KOPT-K1 (cell line): ENCODE results near the gene CYP4X1.
"Not testable (repeated sequence)": the region's sequence is repeated elsewhere in the genome, so short reads cannot be mapped to it uniquely, and the experiment has no call there.

Experiments
- H3K27ac ChIP-seq: fragments of 200-600 bp; sonication (generic); 2 replicates; pipeline ENCODE4 v1.5.1; 2016; ENCODE audit warnings: antibody characterized with exemption, mild to moderate bottlenecking, low read depth, low read length; ENCODE audit not compliant: poor library complexity, severe bottlenecking
- H3K36me3 ChIP-seq: fragments of 200-600 bp; sonication (generic); 2 replicates; pipeline ENCODE4 v1.5.1; 2017; ENCODE audit warnings: antibody characterized with exemption, mild to moderate bottlenecking, low read length, moderate library complexity; ENCODE audit not compliant: insufficient read depth
- H3K9me3 ChIP-seq: fragments of 200-600 bp; sonication (generic); 2 replicates; pipeline ENCODE4 v1.5.1; 2017; ENCODE audit warnings: antibody characterized with exemption, low read length, mild to moderate bottlenecking; ENCODE audit not compliant: insufficient read depth, poor library complexity, severe bottlenecking

The CYP4X1 gene, protein sequence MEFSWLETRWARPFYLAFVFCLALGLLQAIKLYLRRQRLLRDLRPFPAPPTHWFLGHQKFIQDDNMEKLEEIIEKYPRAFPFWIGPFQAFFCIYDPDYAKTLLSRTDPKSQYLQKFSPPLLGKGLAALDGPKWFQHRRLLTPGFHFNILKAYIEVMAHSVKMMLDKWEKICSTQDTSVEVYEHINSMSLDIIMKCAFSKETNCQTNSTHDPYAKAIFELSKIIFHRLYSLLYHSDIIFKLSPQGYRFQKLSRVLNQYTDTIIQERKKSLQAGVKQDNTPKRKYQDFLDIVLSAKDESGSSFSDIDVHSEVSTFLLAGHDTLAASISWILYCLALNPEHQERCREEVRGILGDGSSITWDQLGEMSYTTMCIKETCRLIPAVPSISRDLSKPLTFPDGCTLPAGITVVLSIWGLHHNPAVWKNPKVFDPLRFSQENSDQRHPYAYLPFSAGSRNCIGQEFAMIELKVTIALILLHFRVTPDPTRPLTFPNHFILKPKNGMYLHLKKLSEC

DNA sequence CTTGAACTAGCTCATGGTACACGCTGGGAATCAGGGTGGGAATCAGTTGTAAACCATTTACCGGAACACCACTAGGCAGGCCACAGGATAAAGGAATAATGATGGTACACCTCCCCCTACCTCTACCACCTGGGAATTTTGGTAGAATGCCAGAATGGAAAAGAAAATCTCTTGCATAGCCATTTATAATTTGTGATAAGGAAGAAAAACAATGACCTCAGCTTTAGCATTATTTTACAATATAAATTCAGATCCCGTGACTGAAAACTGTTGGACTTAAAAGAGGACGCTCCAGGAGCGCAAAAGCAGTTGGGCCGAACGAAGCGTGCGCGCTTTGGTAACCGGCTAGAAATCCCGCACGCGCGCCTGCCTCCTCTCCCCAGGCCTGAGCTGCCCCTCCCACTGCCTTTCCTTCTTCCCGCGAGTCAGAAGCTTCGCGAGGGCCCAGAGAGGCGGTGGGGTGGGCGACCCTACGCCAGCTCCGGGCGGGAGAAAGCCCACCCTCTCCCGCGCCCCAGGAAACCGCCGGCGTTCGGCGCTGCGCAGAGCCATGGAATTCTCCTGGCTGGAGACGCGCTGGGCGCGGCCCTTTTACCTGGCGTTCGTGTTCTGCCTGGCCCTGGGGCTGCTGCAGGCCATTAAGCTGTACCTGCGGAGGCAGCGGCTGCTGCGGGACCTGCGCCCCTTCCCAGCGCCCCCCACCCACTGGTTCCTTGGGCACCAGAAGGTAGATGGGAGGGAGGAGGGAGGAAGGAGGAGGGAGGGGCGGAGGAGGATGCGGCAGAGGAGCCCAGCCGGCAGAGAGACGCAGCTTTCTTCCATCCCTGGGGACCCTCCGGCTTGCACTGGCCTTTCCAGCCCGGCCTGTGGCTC lies at the start of gene CYP4X1:
Gene CYP4X1, plus strand, starts transcription at position 402 of the 873 bp plus-strand sequence. Its CDS starts 149 bp downstream, at position 551.
- H3K9me3 ChIP-seq = no peaks in the 10 kb centered on the region
- H3K27ac ChIP-seq = no peak within 1 kb of the TSS
- H3K36me3 ChIP-seq = no peaks in the 10 kb centered on the region

- H3K27ac ChIP-seq = no peak overlapping the region
- no peaks in the 10 kb centered on the region for H3K9me3 ChIP-seq
- no peaks in the 10 kb centered on the region for H3K36me3 ChIP-seq
Measured at GRCh38 chr1:46983166-46983829, 40.2 kb upstream of the CYP4X1 start.

DNA sequence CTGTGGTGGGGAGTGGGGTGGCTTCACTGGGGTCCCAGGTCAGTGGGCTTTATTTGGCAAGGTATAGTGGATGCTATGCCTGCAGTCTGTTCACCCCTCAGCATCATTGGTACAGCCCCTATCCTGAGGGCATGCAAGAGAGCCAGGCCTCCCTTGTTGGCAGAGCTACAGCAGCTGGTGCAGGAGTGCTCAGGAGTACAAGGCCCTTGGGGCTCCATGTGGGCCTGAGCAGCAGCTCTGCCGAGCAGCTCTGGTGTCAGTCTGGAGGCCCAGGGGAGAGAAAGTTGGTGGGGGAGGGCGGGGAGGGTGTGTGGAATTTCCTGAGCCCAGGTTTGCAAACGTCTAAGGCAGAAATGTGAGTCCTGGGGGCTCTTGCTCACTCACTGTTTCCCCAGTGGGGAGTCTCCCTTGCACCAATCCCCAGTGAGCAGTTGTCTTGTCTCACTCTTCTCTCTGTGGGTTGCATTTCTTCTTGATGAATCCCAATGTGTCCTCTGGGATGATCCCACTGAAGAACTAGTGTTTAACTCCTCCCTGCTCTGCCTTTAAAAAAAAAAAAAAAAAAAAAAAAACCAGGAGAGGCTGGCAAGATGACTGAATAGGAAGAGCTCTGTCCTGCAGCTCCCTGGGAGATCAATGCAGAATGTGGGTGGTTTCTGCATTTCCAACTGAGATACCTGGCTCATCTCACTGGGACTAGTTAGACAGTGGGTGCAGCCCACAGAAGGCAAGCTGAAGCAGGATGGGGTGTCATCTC lies 39.5 kb upstream of the CYP4X1 start:
- Histone ChIP-seq H3K27ac (no peak overlapping the region), H3K36me3 (no peaks in the 10 kb centered on the region), H3K9me3 (no peaks in the 10 kb centered on the region)

GRCh38 chr1:46990541-46990940 lies 32.9 kb upstream of the CYP4X1 start:
- not testable (repeated sequence) for H3K9me3 ChIP-seq, H3K27ac ChIP-seq, H3K36me3 ChIP-seq

DNA sequence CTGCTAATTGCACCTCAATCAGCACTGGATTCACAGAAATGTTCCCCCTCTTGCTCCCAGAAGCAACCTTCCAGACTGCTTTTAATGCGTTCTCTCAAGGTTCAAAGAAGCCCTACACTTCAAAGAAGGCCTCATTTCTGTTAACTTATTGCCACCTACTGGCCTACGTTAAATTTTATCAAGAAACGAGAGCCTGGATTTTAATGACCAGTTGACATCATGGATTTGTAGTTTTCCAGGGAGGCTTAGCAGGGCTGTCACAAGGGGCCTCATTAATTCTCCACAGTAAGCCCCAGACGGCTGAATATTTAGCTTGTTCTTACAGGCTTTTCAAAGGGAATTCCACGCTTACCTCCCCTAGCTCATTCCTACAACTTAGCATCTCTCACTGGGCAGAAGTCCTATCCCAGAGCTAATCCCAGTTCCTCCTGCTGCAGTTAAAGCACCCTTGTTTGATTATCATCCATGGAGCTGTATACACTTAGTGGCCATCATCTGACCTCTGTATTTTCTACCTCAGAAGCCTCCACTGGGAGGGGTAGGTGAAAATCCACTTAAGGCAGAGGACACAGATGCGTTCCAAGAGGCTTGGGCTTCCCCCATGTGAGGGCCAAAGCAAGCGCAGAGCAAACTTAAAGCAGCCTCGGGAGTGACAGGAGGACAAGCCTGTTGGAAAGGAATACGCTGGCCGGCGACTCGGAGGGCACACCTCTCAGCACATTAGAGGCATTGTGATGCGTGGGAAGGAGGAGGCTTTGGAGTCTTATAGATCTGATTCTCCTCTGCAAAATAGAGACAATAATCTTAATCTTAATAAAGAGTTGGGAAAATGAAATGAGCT lies 32.2 kb upstream of the CYP4X1 start:
- Histone ChIP-seq H3K27ac (no peak overlapping the region), H3K36me3 (no peaks in the 10 kb centered on the region)

DNA sequence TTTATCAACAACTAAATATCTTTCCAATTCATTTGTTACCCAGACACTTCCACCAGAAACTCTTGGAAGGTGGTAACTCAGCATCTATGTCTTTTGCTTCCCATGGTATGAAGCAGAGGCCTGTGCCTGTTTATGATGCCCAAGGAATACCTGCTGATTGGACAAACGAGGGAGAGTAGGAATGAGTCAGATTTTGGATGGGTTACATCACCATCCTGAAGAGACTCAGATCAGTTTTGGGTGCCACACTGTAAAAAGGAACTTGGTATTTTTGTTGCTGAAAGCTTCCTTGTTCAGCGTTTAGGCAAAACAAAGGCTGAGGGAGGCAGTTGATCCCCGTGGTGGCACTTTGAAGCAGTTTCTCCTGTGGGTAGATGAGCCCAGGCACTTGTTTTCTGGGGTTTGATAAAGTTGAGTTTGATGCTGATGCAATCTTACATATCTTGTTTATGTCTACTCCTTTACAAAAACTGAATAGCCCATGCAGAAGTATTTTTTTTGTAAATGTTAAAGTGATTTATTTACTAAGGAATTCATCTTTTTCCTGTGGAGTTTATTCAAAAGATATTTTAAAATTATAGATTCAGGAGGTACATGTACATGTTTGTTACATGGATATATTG lies 26.7 kb upstream of the CYP4X1 start:
- no peak overlapping the region for H3K27ac ChIP-seq
- no peaks in the 10 kb centered on the region for H3K36me3 ChIP-seq
- no peaks in the 10 kb centered on the region for H3K9me3 ChIP-seq

More for the DNA sequence above, 32.2 kb upstream of the CYP4X1 start:
- no peaks in the 10 kb centered on the region for H3K9me3 ChIP-seq

DNA sequence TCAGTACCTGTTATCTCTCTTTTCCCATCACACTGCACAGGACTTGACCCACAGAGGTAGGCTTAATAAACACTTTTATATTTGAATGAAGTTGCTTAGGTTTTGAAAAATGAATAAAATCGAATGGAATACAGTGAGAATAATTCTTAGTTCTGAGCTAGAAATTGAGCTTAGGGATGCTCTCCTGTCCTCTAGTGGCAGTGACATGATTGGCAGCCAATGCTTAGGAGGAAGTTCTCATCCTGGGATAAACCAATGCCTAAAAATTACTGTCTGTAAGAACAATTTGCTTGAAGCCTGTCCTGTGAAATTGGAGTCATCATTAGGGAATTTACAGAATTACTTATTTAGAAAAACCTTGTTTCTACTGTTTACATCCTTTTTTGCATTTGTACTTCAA lies 21.3 kb upstream of the CYP4X1 start:
- Histone ChIP-seq H3K27ac (no peak overlapping the region), H3K9me3 (peaks cover 11% of the 10 kb centered on the region), H3K36me3 (no peaks in the 10 kb centered on the region)

GRCh38 chr1:47003896-47004403 lies 19.5 kb upstream of the CYP4X1 start:
- no peak overlapping the region for H3K27ac ChIP-seq
- H3K9me3 ChIP-seq = peaks cover 12% of the 10 kb centered on the region
- no peaks in the 10 kb centered on the region for H3K36me3 ChIP-seq

DNA sequence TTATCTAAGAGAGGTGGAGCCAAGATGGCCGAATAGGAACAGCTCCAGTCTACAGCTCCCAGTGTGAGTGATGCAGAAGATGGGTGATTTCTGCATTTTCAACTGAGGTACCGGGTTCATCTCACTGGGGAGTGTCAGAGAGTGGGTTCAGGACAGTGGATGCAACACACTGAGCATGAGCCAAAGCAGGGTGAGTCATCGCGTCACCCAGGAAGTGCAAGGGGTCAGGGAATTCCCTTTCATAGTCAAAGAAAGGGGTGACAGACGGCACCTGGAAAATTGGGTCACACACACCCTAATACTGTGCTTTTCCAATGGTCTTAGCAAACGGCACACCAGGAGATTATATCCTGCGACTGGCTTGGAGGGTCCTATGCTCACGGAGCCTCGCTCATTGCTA lies 17.0 kb upstream of the CYP4X1 start:
- H3K36me3 ChIP-seq, H3K27ac ChIP-seq: not testable (repeated sequence)
- H3K9me3 ChIP-seq = peaks cover 12% of the 10 kb centered on the region

DNA sequence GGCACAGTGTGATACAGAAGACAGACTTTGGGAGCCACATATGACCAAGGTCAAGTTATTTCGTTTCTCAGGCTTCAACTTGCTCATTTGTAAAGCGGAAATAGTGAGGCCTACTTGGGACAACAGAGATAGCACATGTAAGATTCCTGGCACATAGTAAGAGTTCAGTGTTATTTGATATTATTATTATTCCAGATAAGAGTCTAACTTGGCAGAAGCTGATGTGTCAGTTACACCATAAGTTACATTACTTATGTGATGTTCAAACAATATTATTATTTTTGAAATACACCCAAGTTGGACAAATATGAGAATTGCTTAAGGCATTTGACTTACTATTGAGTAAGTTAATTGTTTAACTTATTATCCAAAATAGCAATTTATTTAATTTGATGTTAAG lies 10.2 kb upstream of the CYP4X1 start:
- Histone ChIP-seq H3K9me3 (no peaks in the 10 kb centered on the region), H3K36me3 (no peaks in the 10 kb centered on the region), H3K27ac (no peak overlapping the region)

- no peaks in the 10 kb centered on the region for H3K9me3 ChIP-seq
- H3K27ac ChIP-seq = no peak overlapping the region
Measured at GRCh38 chr1:47021070-47021469, 2.4 kb upstream of the CYP4X1 start.

GRCh38 chr1:47024141-47024801 lies 802 bp downstream of the CYP4X1 start:
- no peak overlapping the region for H3K27ac ChIP-seq
- no peaks in the 10 kb centered on the region for H3K9me3 ChIP-seq
- no peaks in the 10 kb centered on the region for H3K36me3 ChIP-seq

More at GRCh38 chr1:47021070-47021469, 2.4 kb upstream of the CYP4X1 start:
- no peaks in the 10 kb centered on the region for H3K36me3 ChIP-seq
